GM12873 (cell line): ENCODE data around the gene RBM46.
A peak's percentile ranks its signal among the peaks of the same experiment; 100 is the strongest.

Source experiments
- TF ChIP-seq, protein P1 (sequence below): IDR thresholded peaks from 2 replicates; pipeline ENCODE4 v1.5.1; 2012; ENCODE audit warnings: low read depth, mild to moderate bottlenecking, moderate library complexity, low read length, control low read depth; ENCODE audit not compliant: insufficient read depth; ENCODE audit errors: missing control alignments

RBM46 gene

GRCh38 chr4:154779362-154779947 is 1.6 kb upstream of the RBM46 start:
- TF ChIP-seq, protein P1, sequence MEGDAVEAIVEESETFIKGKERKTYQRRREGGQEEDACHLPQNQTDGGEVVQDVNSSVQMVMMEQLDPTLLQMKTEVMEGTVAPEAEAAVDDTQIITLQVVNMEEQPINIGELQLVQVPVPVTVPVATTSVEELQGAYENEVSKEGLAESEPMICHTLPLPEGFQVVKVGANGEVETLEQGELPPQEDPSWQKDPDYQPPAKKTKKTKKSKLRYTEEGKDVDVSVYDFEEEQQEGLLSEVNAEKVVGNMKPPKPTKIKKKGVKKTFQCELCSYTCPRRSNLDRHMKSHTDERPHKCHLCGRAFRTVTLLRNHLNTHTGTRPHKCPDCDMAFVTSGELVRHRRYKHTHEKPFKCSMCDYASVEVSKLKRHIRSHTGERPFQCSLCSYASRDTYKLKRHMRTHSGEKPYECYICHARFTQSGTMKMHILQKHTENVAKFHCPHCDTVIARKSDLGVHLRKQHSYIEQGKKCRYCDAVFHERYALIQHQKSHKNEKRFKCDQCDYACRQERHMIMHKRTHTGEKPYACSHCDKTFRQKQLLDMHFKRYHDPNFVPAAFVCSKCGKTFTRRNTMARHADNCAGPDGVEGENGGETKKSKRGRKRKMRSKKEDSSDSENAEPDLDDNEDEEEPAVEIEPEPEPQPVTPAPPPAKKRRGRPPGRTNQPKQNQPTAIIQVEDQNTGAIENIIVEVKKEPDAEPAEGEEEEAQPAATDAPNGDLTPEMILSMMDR: peak; percentile 36

DNA sequence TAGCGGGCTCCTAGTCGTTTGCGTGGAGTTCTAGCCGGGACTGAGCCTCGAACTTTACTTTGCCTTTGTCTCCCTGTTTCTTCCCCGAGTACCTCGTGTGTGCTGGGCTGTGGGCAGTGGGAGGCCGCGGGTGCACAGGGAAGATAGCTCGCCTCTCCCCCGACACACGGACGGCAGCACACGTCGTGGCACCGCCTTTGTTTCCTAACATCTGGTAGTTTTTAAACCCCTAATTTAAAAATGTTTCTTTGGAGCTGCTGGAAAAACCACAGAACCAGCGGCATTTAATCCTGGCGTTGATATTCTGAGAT is 866 bp downstream of the RBM46 start:
- TF ChIP-seq, protein P1: no peak

DNA sequence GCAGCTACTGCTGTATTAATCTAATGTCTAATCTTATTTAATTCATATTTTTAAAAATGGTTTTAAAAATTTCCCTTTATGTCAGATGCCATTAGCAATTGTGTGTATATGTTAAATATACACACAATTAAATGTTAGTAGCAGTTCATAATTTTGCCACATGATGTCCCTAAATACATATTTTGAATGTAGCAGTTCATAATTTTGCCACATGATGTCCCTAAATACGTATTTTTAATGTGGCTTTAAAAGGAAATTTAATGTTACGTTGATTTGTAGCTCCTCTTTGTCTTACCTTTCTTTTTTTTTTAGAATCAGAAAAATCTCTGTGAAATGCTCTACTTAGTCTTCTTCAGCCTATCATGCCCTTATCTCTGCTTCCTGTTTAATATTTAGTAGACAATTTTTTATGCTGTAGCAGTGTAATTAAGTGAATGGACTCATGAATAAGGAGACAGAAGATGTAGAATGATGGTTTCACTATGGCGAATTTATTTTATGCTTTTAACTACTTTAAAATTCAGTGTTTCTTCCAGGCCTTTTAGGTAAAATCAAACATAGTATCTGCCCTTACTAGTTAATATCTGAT is 26.1 kb downstream of the RBM46 start:
- TF ChIP-seq, protein P1: peak; percentile 54

DNA sequence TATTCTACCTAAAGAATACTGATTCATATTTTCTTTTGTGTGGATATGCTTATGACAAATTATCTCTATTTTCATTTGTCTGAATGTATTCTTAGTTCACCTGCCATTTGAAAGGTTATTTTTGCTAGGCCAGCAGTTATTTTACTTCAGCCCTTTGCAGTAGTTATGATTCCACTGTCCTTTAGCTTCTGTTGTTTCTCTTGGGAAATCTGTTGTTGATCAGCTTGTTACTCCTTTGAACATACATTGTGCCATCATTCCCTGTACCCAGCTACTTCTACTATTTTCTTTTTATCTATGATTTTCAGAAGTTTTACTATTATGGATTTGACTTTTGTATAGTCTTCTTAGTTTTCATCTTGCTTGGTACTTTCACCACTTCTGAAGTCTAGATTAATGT is 37.2 kb downstream of the RBM46 start:
- TF ChIP-seq, protein P1: no peak

DNA sequence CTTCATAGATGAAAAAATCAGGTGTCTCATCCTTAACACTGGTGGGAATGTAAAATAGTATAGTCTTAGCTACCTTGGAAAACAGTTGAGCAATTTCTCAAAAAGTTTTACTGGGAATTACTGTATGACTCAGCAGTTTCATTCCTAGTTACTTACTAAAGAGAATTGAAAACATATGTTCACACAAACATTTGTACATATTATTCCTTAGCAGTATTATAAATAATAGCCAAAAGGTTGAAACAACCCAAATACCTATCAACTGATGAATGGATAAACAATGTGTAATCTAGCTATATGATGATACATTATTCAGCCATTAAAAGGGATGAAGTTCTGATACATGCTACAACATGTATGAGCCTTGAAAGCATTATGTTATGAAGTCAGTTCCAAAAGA is 41.7 kb downstream of the RBM46 start:
- TF ChIP-seq, protein P1: no peak

GRCh38 chr4:154836030-154836429 is 55.0 kb downstream of the RBM46 start:
- TF ChIP-seq, protein P1: no peak

- TF ChIP-seq, protein P1: no peak
Measured at GRCh38 chr4:154836513-154836912, 55.4 kb downstream of the RBM46 start.
